Measurements from ENCODE around the gene GJC1.

- TF ChIP-seq SP2 (IDR thresholded peaks at IDR 0.05; ENCODE audit: low read length) (no peak), PHF8 (conservative IDR thresholded peaks at IDR 0.05; ENCODE audit: low read depth, low read length) (no peak), CTCF (IDR thresholded peaks at IDR 0.05; ENCODE audit: control extremely low read depth in 1 of 3, insufficient read depth in 1 of 3, low read depth in 1 of 3, low read length in 3 of 3) (no peak), CBX8 (IDR thresholded peaks at IDR 0.05; ENCODE audit: borderline replicate concordance, low read depth, low read length) (no peak), MAFK (IDR thresholded peaks at IDR 0.05; ENCODE audit: low read depth, low read length) (no peak), RFX5 (IDR thresholded peaks at IDR 0.05; ENCODE audit: borderline replicate concordance, low read depth, low read length) (no peak), TCF12 (IDR thresholded peaks at IDR 0.05; ENCODE audit: low read depth, low read length) (no peak), SP1 (IDR thresholded peaks at IDR 0.05; ENCODE audit: low read depth, low read length) (no peak), CREB1 (IDR thresholded peaks at IDR 0.05) (no peak), RNF2 (IDR thresholded peaks at IDR 0.05; ENCODE audit: borderline replicate concordance, low read depth, low read length, missing control alignments, poor library complexity, severe bottlenecking) (no peak)
- TF ChIP-seq, protein P1, sequence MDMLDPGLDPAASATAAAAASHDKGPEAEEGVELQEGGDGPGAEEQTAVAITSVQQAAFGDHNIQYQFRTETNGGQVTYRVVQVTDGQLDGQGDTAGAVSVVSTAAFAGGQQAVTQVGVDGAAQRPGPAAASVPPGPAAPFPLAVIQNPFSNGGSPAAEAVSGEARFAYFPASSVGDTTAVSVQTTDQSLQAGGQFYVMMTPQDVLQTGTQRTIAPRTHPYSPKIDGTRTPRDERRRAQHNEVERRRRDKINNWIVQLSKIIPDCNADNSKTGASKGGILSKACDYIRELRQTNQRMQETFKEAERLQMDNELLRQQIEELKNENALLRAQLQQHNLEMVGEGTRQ (IDR thresholded peaks at IDR 0.05; ENCODE audit: low read length): no peak
Observed at GRCh38 chr17:44828919-44829522, 1.1 kb downstream of the GJC1 start.

Measured in H1 (cell line).